GM12873 (cell line): ENCODE results near the gene HSD17B3.

Experiments used
- TF ChIP-seq, protein P1 (sequence below): IDR thresholded peaks from 2 replicates; pipeline ENCODE4 v1.5.1; 2012; ENCODE audit warnings: low read depth, mild to moderate bottlenecking, moderate library complexity, low read length, control low read depth; ENCODE audit not compliant: insufficient read depth; ENCODE audit errors: missing control alignments

The HSD17B3 gene

DNA sequence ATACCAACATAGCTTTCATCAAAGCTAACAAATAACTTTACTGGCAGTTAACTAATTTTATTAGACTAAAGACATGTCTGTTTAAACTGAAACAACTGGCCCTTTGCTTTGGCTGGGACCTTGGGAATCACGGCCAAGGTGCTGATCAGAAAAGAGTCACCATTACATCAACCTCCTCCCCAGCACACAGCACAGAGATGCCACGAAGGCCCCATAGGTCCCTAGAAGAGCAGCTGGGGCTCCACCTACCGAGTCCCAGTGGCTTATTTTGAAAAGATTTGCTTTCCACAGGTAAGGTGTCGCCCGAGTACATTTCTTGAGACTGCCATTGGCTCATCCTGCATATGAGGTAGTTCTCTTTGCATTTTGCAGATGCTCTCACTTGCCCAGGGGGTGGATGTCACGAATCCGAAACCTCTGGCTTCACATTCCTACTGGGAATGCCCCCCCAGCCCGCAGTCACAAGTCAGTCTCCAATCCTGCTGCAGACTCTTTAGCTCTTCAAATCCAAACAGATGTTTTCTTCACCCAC is 18.8 kb upstream of the HSD17B3 start:
- TF ChIP-seq, protein P1, sequence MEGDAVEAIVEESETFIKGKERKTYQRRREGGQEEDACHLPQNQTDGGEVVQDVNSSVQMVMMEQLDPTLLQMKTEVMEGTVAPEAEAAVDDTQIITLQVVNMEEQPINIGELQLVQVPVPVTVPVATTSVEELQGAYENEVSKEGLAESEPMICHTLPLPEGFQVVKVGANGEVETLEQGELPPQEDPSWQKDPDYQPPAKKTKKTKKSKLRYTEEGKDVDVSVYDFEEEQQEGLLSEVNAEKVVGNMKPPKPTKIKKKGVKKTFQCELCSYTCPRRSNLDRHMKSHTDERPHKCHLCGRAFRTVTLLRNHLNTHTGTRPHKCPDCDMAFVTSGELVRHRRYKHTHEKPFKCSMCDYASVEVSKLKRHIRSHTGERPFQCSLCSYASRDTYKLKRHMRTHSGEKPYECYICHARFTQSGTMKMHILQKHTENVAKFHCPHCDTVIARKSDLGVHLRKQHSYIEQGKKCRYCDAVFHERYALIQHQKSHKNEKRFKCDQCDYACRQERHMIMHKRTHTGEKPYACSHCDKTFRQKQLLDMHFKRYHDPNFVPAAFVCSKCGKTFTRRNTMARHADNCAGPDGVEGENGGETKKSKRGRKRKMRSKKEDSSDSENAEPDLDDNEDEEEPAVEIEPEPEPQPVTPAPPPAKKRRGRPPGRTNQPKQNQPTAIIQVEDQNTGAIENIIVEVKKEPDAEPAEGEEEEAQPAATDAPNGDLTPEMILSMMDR: no peak

DNA sequence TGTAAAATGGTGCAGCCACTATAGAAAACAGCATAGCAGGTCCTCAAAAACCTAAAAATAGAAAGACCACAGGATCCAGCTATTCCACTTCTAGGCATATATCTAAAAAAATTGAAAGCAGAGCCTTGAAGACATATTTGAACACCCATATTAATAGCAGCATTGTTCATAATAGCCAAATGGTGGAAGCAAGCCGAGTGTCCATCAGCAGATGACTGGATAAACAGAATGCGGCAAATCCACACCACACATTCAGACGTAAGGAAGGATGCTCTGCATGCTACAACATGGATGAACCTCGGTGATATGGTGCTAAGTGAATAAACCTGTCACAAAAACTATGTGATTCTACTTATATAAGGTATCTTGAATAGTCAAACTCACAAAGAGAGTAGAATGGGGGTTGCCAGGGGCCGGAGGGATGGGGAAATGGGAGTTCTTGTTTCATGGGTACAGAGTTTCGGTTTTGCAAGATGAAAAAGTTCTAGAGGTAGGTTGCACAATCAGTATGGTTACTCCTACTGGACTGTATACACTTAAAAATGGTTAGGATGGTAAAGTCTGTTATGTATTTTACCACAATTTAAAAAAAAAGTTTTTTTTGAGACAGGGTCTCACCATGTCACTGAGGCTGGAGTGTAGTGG is 17.1 kb upstream of the HSD17B3 start:
- TF ChIP-seq, protein P1: no peak

DNA sequence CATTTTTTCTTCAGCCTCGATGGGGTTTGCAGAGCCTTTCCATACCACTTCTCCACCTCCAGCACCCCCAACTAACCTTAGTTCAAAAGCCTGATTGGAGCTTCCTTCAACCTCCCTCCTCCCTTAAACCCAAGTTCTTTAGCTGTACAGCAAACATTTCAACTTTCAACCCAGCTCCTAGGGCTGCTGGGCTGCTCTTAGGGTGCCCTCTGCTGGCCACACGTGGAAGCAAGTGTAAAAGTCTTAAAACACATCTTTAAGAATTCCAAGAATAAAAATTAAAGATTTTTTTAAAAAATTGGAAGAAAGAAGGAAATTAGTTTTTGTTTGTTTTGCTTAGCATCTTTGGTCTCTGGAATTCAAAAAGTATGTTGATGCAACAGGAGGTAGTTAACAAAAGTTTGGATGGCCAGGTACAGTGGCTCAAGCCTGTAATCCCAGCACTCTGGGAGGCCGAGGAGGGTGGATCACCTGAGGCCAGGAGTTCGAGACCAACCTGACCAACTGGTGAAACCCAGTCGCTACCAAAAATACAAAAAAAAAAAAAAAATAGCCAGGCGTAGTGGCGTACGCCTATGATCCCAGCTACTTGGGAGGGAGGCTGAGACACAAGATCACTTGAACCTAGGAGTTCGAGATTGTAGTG is 15.5 kb upstream of the HSD17B3 start:
- TF ChIP-seq, protein P1: peak; percentile 79

DNA sequence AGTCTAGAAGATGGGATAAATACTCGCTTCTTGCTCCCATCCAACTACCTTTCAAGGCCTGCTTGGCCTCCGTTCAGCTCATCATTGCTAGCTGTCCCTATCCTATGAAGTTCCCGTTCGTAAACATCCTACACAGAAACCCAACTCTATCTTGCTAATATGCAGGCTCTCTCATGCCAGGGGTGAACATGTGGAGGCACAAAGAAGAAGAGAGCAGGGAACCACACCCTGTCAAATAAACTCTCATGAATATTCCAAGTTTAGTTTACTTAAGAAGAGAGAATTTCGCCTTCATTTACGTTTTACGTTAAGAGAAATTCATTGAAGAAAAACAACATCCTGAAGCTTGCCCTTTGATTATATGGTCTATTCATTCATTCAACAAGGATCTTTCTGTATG is 7.9 kb upstream of the HSD17B3 start:
- TF ChIP-seq, protein P1: no peak

DNA sequence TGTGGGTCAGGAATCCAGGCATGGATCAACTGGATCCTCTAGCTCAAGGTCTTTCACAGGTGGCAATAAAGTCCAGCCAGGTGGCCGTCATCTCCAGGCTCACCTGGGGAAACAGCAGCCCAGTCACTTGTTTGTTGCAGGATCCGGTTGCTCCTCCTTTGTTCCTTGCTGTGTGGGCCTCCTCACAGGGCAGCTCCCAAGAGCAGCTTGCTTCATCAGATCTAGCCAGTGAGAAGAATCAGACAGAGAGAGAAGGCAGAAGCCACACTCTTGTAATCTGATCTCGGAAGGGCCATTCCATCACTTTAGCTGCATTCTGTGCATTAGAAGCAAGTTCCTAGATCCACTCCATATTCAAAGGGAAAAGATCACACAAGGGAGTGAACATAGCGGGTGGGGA is 3.2 kb upstream of the HSD17B3 start:
- TF ChIP-seq, protein P1: no peak

DNA sequence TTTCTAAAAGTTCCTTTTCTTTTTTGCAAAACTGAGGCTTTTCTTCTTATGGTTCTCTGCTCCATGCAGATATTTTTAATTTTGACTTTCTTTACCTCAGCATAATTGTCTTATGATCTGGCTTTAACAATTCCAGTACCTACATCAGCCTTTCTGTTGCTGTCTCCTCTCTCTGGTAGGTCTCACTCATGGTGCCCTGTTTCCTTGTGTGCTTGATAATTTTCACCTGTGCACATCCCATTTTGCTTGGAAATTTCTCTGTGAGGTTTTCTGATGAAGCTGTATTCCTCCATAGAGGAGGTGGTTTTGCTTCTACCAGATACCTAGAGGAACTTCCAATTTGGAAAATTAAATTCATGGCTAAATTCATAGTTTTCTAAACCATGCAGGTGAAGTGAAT is 2.3 kb upstream of the HSD17B3 start:
- TF ChIP-seq, protein P1: no peak

DNA sequence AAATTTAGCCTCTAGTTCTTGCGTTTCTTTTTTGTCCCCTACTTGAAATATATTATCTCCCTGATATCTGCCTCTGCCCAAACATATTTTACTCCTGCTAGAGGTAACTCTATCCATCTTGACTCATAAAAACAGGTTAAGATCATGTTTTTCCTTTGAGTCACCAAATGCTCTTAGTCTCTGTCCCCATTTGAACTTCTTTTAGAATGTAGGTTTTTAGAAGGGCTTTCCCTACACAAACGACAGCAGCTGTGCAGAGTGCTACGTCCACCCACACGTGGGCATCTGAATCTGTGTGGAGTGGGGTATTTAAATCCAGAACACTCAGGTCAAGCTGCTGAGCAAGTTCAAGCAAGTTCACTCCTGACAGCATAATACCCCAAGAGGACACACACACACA is 2.2 kb downstream of the HSD17B3 start:
- TF ChIP-seq, protein P1: no peak
